HepG2 (cell line): ENCODE results near the gene ZNF132. TPM values are rescaled to one million over a fixed set of nuclear protein-coding genes. Genes with fewer than 3 reads are reported as not detected.

Source experiments
- CAMTA2 ChIP-seq: sonication (generic); formaldehyde crosslinking; IDR thresholded peaks from 2 replicates; pipeline ENCODE4 v1.4.0; 2020; ENCODE audit warnings: mild to moderate bottlenecking, missing genetic modification reagents, borderline replicate concordance
- CCDC6 ChIP-seq: sonication (generic); formaldehyde crosslinking; IDR thresholded peaks from 2 replicates; pipeline ENCODE4 v1.8.1; 2022; ENCODE audit warnings: mild to moderate bottlenecking, missing genetic modification reagents, moderate library complexity
- ESRRA ChIP-seq: sonication (generic); formaldehyde crosslinking; IDR thresholded peaks from 2 replicates; pipeline ENCODE4 v1.5.1; 2020; ENCODE audit warnings: mild to moderate bottlenecking, low read depth, missing genetic modification reagents
- ETV6 ChIP-seq: sonication (generic); formaldehyde crosslinking; conservative IDR thresholded peaks from 2 replicates; pipeline ENCODE4 v1.4.0; 2020; ENCODE audit warnings: missing genetic modification reagents
- GTF2F1 ChIP-seq: fragments of 150-350 bp; IDR thresholded peaks from 2 replicates; pipeline ENCODE4 v1.6.1; 2014; ENCODE audit warnings: low read length
- GZF1 ChIP-seq: sonication (generic); formaldehyde crosslinking; IDR thresholded peaks from 2 replicates; pipeline ENCODE4 v1.5.1; 2020; ENCODE audit warnings: mild to moderate bottlenecking, missing genetic modification reagents
- HDAC2 ChIP-seq: sonication (generic); formaldehyde crosslinking; IDR thresholded peaks from 2 replicates; pipeline ENCODE4 v1.4.0; 2020; ENCODE audit warnings: missing genetic modification reagents
- HNRNPL ChIP-seq: fragments of 200-400 bp; formaldehyde crosslinking; IDR thresholded peaks from 2 replicates; pipeline ENCODE4 v1.6.1; 2017; ENCODE audit warnings: mild to moderate bottlenecking, low read depth, low read length
- MTF1 ChIP-seq: sonication (generic); formaldehyde crosslinking; IDR thresholded peaks from 2 replicates; pipeline ENCODE4 v1.5.0; 2020; ENCODE audit warnings: missing genetic modification reagents
- POLR2AphosphoS5 ChIP-seq: IDR thresholded peaks from 2 replicates; pipeline ENCODE4 v1.6.1; 2012; ENCODE audit warnings: low read depth, low read length
- RBM22 ChIP-seq: fragments of 200-400 bp; formaldehyde crosslinking; optimal IDR thresholded peaks from 2 replicates; pipeline ENCODE3; 2017; ENCODE audit warnings: mild to moderate bottlenecking, low read length, moderate library complexity
- RELA ChIP-seq: sonication (generic); formaldehyde crosslinking; IDR thresholded peaks from 2 replicates; pipeline ENCODE4 v1.4.0; 2020; ENCODE audit warnings: missing genetic modification reagents
- REXO4 ChIP-seq: sonication (generic); formaldehyde crosslinking; IDR thresholded peaks from 2 replicates; pipeline ENCODE4 v1.8.0; 2022; ENCODE audit warnings: missing genetic modification reagents, mild to moderate bottlenecking, borderline replicate concordance
- RFX5 ChIP-seq: IDR thresholded peaks from 2 replicates; pipeline ENCODE4 v1.6.1; 2011; ENCODE audit warnings: low read depth, low read length, improper control_type of control experiment
- RXRA ChIP-seq: sonication (generic); formaldehyde crosslinking; IDR thresholded peaks from 2 replicates; pipeline ENCODE4 v1.5.1; 2020; ENCODE audit warnings: missing genetic modification reagents
- SOX5 ChIP-seq: IDR thresholded peaks from 2 replicates; pipeline ENCODE4 v1.6.1; 2016; ENCODE audit warnings: borderline replicate concordance
- SRSF1 ChIP-seq: fragments of 200-400 bp; formaldehyde crosslinking; optimal IDR thresholded peaks from 2 replicates; pipeline ENCODE3; 2017; ENCODE audit warnings: mild to moderate bottlenecking, low read depth, low read length, moderate library complexity
- ZFP90 ChIP-seq: sonication (generic); formaldehyde crosslinking; IDR thresholded peaks from 2 replicates; pipeline ENCODE4 v1.8.0; 2022; ENCODE audit warnings: missing genetic modification reagents, mild to moderate bottlenecking, inconsistent platforms, borderline replicate concordance
- ZMYM2 ChIP-seq: sonication (generic); formaldehyde crosslinking; IDR thresholded peaks from 2 replicates; pipeline ENCODE4 v1.8.0; 2022; ENCODE audit warnings: mild to moderate bottlenecking, missing genetic modification reagents
- ZNF251 ChIP-seq: sonication (generic); formaldehyde crosslinking; IDR thresholded peaks from 2 replicates; pipeline ENCODE4 v1.9.0; 2021; ENCODE audit warnings: mild to moderate bottlenecking, missing genetic modification reagents
- ZNF331 ChIP-seq: sonication (generic); formaldehyde crosslinking; IDR thresholded peaks from 2 replicates; pipeline ENCODE4 v1.4.0; 2020; ENCODE audit warnings: missing genetic modification reagents
- ZNF367 ChIP-seq: sonication (generic); formaldehyde crosslinking; IDR thresholded peaks from 2 replicates; pipeline ENCODE4 v1.4.0; 2020; ENCODE audit warnings: missing genetic modification reagents, borderline replicate concordance
- ZNF383 ChIP-seq: sonication (generic); formaldehyde crosslinking; IDR thresholded peaks from 2 replicates; pipeline ENCODE4 v1.4.0; 2020; ENCODE audit warnings: missing genetic modification reagents, mild to moderate bottlenecking, borderline replicate concordance
- ZNF589 ChIP-seq: sonication (generic); formaldehyde crosslinking; conservative IDR thresholded peaks from 2 replicates; pipeline ENCODE4 v1.8.0; 2022; ENCODE audit warnings: mild to moderate bottlenecking, moderate library complexity, missing genetic modification reagents
- ZNF629 ChIP-seq: sonication (generic); formaldehyde crosslinking; conservative IDR thresholded peaks from 2 replicates; pipeline ENCODE4 v1.5.0; 2020; ENCODE audit warnings: missing genetic modification reagents
- ZNF747 ChIP-seq: sonication (generic); formaldehyde crosslinking; IDR thresholded peaks from 2 replicates; pipeline ENCODE4 v1.8.1; 2023; ENCODE audit warnings: missing genetic modification reagents, mild to moderate bottlenecking, borderline replicate concordance
- ZNF766 ChIP-seq: sonication (generic); formaldehyde crosslinking; IDR thresholded peaks from 2 replicates; pipeline ENCODE4 v1.5.0; 2020; ENCODE audit warnings: missing genetic modification reagents, borderline replicate concordance
- polyA plus RNA-seq, 8 experiments: library from polyadenylated mRNA; depleted of rRNA in 3 of 8; stranded (reverse) in 7 of 8; unstranded in 1 of 8; fragments of >200 nt; fragmentation: Illumina TruSeq in 4 of 8; extraction: Trizol in 4 of 8; gene quantifications; 2 replicates each; pipeline versions ENCODE4 v1.2.1 to v1.2.3, GENCODE V29; 2011 to 2016; ENCODE audit warnings: low read depth in 4 of 8, missing spikeins in 1 of 8, mixed read lengths in 1 of 8; ENCODE audit not compliant: insufficient read depth in 1 of 8
- total RNA-seq, 5 experiments: library from RNA; depleted of rRNA; stranded (reverse); fragments of >200 nt; fragmentation: Illumina TruSeq; extraction: Trizol; gene quantifications; 2 replicates each; pipeline ENCODE4 v1.2.3, GENCODE V29; 2016; ENCODE audit warnings: low read depth in 1 of 5
- TF ChIP-seq, protein P1 (sequence below): sonication (generic); formaldehyde crosslinking; IDR thresholded peaks from 2 replicates; pipeline ENCODE4 v1.5.1; 2020; ENCODE audit warnings: mild to moderate bottlenecking, missing genetic modification reagents, moderate library complexity
- TF ChIP-seq, protein P2 (sequence below): sonication (generic); formaldehyde crosslinking; IDR thresholded peaks from 2 replicates; pipeline ENCODE4 v1.8.0; 2022; ENCODE audit warnings: mild to moderate bottlenecking, missing genetic modification reagents; ENCODE audit not compliant: insufficient replicate concordance

ZNF132 gene
- total and polyA plus RNA-seq, 2 of the 13 experiments (the other 11 are each of a cell fraction or from before 2014, with no cell fraction given), result not detected

DNA sequence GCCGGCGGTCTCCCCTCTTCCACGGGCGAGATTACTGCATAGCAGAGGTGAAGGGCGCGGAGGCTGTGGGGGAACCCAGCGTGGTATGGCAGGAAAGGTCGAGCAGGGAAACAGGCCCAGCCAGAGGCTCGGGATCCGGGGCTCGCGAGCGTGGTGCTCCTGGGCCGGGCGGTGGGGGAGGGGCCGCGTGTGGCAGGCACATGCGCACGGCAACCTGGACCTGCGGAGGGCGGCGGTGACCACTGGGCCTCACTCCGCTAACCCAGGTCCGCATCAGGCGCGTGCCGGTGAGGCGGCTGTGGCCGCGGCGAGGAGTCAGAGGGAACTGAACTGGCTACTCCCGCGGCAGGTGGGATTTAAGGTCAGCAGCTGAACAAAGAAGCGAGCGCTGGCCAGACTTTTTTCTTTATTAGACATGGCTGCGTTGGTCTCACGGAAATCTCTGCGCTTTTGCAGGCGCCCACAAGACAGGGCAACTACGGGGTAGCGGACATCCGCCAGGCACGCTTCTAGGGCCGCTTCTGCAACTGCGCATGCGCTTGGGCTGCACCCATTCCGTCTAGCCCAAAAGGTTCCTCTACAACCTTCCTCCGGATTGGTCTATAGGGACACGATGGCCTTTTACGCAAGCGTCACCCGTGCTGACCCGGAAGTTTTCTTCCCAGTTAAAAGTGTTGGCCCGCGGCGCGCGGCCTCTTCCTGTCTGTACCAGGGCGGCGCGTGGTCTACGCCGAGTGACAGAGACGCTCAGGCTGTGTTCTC is 53.2 kb downstream of the ZNF132 start, which contains the start of gene RPS5 (continued):
- TF ChIP-seq HNRNPL (0 out of 2 replicates have a peak, but pooled peaks have one; percentile 46), ETV6 (CRISPR knock-in tag) (peak; percentile 46), ZMYM2 (CRISPR knock-in tag) (peak; percentile 32; the same call in 1 of the 2 replicates), ZNF383 (CRISPR knock-in tag) (0 out of 2 replicates have a peak, but pooled peaks have one; percentile 56), SOX5 (CRISPR knock-in tag) (0 out of 2 replicates have a peak, but pooled peaks have one; percentile 12), CCDC6 (peak; percentile 36; the same call in 1 of the 2 replicates), ESRRA (CRISPR knock-in tag) (peak; percentile 47; the same call in 1 of the 2 replicates), ZNF747 (CRISPR knock-in tag) (peak; percentile 56), GTF2F1 (peak; percentile 84; the same call in 1 of the 2 replicates), HDAC2 (CRISPR knock-in tag) (peak; percentile 36; the same call in 1 of the 2 replicates), SRSF1 (peak; percentile 57), RFX5 (0 out of 2 replicates have a peak, but pooled peaks have one; percentile 29), RXRA (CRISPR knock-in tag) (peak; percentile 60), RBM22 (peak; percentile 69), ZNF251 (0 out of 2 replicates have a peak, but pooled peaks have one; percentile 20), REXO4 (CRISPR knock-in tag) (peak; percentile 56; the same call in 1 of the 2 replicates), ZNF766 (peak; percentile 54; the same call in 1 of the 2 replicates), CAMTA2 (0 out of 2 replicates have a peak, but pooled peaks have one; percentile 18), ZNF589 (peak; percentile 95), RELA (CRISPR knock-in tag) (no peak), ZFP90 (no peak; the same call in 1 of the 2 replicates), MTF1 (CRISPR knock-in tag) (no peak), GZF1 (CRISPR knock-in tag) (peak; percentile 29; the same call in 1 of the 2 replicates), ZNF629 (no peak; the same call in 1 of the 2 replicates), ZNF367 (CRISPR knock-in tag) (0 out of 2 replicates have a peak, but pooled peaks have one; percentile 35), ZNF331 (CRISPR knock-in tag) (peak; percentile 33; the same call in 1 of the 2 replicates), POLR2AphosphoS5 (peak; percentile 90)
- TF ChIP-seq, protein P1, sequence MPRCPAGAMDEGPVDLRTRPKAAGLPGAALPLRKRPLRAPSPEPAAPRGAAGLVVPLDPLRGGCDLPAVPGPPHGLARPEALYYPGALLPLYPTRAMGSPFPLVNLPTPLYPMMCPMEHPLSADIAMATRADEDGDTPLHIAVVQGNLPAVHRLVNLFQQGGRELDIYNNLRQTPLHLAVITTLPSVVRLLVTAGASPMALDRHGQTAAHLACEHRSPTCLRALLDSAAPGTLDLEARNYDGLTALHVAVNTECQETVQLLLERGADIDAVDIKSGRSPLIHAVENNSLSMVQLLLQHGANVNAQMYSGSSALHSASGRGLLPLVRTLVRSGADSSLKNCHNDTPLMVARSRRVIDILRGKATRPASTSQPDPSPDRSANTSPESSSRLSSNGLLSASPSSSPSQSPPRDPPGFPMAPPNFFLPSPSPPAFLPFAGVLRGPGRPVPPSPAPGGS (CRISPR knock-in tag), result no peak; the same call in 1 of the 2 replicates
- TF ChIP-seq, protein P2, sequence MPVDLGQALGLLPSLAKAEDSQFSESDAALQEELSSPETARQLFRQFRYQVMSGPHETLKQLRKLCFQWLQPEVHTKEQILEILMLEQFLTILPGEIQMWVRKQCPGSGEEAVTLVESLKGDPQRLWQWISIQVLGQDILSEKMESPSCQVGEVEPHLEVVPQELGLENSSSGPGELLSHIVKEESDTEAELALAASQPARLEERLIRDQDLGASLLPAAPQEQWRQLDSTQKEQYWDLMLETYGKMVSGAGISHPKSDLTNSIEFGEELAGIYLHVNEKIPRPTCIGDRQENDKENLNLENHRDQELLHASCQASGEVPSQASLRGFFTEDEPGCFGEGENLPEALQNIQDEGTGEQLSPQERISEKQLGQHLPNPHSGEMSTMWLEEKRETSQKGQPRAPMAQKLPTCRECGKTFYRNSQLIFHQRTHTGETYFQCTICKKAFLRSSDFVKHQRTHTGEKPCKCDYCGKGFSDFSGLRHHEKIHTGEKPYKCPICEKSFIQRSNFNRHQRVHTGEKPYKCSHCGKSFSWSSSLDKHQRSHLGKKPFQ (CRISPR knock-in tag), result no peak
